Glomerular endothelial cell (primary cell): ENCODE measurements around the gene ZNF385D. TPM values are rescaled to one million over a fixed set of nuclear protein-coding genes. Genes with fewer than 3 reads are reported as not detected.

Source experiments
- DNase-seq: peaks from one replicate; pipeline ENCODE4 v3.0.0-alpha.2; 2011; ENCODE audit warnings: low read depth, low spot score; ENCODE audit errors: extremely low read depth
- total RNA-seq: library from RNA; depleted of rRNA; stranded (reverse); fragments of >200 nt; gene quantifications from 2 replicates; pipeline ENCODE4 v1.2.3, GENCODE V29; 2015

ZNF385D gene
- total RNA-seq, 1 donor from 2014 or later, result 3.7 TPM

GRCh38 chr3:21682206-21682605 lies 68.8 kb downstream of the ZNF385D start:
- no peak for DNase-seq

DNA sequence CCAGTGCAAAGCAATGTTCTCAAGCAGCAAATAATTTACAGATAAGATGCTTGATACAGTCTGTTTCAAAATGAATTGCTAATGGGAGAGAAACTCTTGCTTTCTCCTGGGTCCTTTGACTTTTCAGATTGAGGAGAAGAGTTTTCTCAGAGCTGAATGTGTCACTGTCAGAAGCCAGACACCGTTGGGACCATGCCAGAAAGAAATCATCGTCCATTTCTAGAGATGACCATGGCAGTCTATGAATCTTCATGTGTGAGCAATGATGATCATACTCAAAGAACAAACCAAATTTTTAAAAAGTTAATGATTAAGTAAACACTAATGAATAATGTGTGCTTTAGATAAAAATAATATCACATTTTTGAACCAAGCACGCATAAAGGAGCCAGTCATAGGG lies 77.6 kb downstream of the ZNF385D start:
- DNase-seq, result no peak

DNA sequence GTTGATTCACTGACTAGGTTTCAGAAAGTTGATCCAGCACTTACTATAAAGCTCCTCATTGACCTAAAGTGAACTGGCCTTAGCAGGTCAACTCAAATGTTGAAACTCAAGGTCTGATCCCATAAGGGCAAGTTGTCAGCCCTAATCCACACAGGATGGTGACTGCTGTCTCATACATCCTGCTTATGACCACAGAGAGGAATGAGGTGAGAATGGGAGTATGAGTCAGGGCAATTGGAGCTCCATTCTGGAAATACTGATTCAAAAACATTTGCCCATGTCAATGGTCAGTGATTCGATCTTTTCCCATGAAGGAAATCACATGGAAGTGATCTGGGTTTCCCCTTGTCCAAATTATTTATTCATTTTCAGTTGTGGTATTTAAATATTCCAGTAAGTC lies 78.7 kb downstream of the ZNF385D start:
- DNase-seq, result peak; percentile 93

DNA sequence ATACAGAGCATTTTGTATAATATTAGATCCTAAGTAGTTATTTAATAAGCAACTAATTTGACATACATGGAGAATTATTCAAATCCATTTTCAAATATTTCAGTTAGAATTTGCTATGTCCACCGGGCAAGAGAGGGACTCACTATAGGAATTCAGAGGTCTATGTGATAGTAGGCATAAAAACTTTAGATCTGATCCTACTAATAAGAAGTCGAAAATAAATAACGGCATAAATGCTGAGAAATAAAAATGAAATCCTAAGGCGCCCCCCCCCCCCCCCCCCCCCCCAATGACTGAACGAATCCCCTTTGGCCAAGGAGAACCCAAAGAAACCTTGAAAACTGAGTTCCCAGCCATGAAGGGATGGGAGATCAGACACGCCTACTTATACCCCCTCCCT lies 80.6 kb downstream of the ZNF385D start:
- DNase-seq, result no peak

DNA sequence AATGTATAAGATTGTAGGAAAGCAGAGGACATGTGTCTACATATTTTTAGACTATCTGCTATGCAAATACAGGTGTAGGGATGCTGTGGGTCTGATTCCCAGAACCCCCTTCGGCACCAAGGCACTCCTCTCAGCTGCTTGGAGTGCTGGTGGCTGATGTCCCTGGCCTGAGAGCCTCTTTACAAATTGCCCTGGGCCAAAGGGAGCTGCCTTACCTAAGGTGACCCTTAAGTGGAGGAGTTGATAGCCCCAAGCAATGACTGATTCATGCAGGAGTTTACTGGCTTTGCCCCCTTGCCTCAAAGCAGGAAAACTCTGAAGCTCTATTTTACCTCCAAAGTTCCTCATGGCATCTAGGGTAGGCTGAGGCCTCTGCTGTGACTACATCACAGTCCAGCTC lies 83.0 kb downstream of the ZNF385D start:
- no peak for DNase-seq

GRCh38 chr3:21665444-21666100 lies 85.4 kb downstream of the ZNF385D start:
- DNase-seq, result no peak

DNA sequence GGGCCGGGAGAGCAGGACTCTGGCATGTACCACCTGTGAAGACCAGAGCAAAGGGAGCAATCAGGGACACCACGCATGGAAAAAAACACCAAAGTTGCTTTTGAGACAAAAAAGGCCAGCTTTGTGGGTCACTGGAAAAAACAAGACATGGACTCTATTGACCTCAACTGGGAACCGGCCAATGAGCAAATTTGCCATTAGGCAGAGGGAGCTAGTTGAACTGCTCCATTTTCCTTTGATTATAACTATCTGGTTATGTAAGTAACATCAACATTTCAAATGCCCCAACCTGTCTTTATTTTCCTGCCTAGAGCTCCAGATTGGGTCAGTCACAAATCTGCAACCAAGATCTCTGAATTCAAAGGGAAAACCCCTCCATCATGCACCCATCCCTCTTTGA lies 86.0 kb downstream of the ZNF385D start:
- DNase-seq, result no peak

- no peak for DNase-seq
Measured at GRCh38 chr3:21662403-21662802, 88.6 kb downstream of the ZNF385D start.

- DNase-seq, result no peak
Measured at GRCh38 chr3:21654662-21655061, 96.3 kb downstream of the ZNF385D start.

- no peak for DNase-seq
Measured at GRCh38 chr3:21654241-21654640, 96.8 kb downstream of the ZNF385D start.

DNA sequence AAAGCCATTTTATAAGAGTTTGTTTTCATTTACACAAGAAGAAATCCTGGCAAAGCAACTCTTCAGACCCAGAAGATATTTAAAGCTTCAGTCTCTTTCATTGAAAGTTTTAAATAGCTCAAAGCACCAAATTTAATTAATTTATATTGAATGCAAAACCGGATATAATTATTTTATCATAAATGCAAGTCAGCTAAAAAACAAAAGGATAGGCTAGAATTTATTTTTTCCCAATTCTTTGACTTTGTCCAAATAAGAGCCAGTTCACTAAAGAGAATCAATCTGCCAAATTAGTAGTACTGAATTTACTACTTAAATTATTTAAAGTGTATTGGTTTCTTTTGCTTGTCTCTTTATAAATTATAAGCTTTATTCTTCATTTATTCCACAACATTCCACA lies 101.5 kb downstream of the ZNF385D start:
- DNase-seq, result no peak

DNA sequence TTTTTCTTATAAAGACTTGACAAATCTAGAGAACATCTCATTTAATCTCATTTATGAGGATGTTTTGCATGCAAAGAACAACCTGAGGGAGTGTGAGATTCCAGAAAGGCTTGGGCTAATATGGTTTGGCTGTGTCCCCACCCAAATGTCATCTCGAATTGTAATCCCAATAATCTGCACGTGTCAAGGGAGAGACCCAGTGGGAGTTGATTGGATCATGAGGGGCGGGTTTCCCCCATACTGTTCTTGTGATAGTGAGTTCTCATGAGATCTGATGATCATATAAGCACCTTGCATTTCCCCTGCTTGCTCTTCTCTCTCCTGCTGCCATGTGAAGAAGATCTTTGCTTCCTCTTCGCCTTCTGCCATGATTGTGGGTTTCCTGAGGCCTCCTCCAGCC lies 103.0 kb downstream of the ZNF385D start:
- no peak for DNase-seq

DNA sequence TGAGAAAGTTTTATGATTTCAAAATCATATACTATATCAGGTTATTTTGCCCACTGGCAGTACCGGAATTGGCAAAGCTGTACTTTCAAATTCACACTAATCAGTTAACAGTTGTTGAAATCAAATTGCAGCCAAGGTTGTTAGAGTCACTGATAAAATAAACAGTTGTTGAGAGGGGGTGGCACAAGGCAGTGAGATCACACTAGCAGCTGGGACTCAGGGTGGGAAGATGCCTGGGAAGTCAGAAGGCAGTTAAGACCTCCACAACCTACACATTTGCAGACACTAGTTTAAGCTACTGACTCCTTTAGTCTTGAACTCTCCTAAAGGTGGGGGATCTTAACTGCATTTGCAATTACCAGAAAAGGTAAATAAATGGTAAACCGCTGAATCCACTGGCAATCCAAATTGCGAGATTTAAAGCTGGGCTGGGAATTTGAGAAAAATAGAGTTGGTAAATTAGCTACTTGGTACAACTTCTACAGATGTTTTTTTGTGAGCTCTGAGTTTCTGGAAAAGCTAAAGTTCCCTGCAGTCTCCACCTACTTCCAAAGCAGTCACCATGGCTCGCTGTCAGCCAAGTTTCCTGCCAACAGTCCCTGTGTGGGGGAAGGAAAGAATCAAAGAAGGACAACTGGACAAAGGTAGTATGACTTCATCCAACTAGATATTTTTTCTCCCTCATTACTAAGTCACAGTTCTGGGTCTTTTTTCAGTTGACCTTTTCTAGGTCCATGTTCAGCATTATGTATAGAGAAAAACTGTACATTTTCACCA lies 105.7 kb downstream of the ZNF385D start:
- no peak for DNase-seq

DNA sequence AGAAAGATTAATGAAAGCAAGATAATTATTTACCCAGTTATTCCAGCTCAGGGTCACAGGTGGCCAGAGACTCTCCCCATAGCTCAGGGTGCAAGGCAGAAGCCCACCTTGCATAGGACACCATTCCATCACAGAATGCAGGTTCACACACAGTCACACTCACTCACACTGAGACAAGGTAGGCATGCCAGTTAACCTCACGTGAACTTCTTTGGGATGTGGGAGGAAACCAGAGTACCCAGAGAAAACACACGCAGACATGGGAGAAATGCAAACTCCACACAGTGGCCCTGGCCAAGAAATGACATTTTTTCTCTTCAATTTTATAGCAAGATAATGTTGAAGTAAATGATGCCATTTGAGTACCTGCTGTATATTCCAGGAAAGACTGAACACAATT lies 106.7 kb downstream of the ZNF385D start:
- DNase-seq, result no peak

DNA sequence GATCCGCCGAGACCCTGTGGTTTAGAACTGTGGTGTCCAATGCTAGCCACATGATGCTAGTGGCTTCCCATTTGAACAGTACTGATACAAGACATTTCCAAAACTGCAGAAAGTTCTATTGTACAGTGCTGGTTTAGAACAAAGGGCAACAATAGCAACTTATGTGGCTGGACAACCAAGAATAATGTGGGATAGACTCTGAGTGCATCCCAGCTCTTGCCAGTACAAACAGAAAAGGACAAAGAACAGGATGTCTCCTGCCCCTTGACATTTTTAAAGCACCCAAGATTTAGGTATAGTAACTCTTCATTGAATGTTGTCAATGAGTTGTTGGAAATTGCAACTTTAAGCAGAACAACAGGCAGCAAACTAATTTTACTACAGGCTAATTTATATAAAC lies 107.3 kb downstream of the ZNF385D start:
- no peak for DNase-seq

DNA sequence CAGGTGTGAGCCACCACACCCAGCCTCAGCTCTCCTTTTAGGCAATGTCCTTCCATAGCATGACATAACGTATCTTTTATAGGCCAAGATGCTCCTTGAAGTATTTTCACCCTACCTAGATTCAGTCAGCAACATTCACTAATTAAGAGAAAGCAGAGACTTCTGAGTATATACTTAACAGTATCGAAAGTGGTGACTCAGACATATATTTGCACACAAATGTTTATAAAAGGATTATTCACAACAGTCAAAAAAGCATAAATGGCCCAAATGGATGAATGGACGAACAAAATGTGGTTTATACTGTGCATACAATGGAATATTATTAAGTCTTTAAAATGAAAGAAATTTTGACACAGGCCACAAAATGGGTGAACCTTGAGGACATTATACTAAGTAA lies 108.6 kb downstream of the ZNF385D start:
- no peak for DNase-seq

- DNase-seq, result no peak
Measured at GRCh38 chr3:21641959-21642358, 109.1 kb downstream of the ZNF385D start.

DNA sequence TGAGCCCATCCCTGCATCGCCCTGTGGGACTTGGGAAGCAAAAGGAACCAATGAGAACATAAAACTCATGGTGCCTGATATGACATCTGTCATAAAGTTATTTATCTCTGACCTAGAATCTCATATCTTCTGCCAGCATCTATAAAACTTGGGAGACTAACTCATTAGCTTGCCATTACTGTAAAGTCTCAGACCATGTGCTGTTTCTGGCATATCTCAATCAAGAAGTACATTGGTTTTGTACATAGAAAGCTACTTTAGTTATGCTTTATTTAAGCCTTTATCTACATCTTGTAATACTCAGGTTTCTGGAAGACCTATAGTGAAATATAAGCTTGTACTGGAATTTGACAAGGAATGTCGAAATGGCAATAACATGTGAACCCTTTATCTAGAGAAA lies 112.5 kb downstream of the ZNF385D start:
- DNase-seq, result no peak

- no peak for DNase-seq
Measured at GRCh38 chr3:21634112-21634511, 116.9 kb downstream of the ZNF385D start.

DNA sequence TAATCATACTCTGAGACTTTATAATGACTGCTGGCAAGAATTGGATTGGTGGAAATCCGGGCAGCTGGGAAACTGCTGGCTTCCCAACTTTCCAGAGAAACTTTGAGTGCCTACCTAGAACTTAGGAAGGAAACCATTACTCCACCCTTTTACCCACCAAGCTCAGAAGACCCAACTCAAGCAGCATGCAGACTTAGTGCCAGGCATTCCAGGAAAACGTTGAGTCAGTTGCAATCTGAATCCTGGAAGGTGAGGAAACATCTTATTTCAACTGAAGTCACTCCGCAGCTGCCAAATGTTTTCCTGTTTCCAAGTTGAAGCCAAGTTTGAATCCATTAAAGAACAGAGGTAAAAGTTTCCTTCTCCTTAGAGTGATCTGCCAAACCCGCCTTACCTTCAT lies 126.5 kb downstream of the ZNF385D start:
- DNase-seq, result no peak

DNA sequence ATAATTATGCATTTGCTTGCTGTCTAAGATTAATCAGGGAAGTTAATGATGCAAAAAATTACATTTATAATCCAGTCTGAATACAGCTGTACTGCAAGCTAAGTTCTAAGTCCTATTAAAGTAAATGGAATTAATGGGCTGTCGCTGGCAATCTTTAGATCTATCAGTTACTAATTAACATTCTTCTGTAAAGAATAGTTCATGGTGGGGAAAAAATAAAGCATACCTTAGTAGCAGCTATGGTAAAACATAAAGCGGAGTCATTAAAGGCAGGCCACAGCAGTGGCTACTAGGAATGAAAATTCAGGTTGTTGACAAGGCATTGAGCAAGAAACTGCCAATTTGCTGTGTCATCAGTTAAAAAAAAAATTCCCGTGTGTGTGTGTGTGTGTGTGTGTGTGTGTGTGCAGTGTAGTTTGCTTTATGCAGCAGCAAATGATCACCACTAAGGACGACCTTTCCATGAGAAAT lies 129.8 kb downstream of the ZNF385D start:
- no peak for DNase-seq

- no peak for DNase-seq
Measured at GRCh38 chr3:21620511-21621155, 130.4 kb downstream of the ZNF385D start.
